ENCODE results near the gene MCC.

MCC gene

GRCh38 chr5:113226116-113226736 is 262.0 kb downstream of the MCC start:
- DNase-seq = no peak

- DNase-seq = no peak
These were observed 263.0 kb downstream of the MCC start for GRCh38 chr5:113225259-113225658.

DNA sequence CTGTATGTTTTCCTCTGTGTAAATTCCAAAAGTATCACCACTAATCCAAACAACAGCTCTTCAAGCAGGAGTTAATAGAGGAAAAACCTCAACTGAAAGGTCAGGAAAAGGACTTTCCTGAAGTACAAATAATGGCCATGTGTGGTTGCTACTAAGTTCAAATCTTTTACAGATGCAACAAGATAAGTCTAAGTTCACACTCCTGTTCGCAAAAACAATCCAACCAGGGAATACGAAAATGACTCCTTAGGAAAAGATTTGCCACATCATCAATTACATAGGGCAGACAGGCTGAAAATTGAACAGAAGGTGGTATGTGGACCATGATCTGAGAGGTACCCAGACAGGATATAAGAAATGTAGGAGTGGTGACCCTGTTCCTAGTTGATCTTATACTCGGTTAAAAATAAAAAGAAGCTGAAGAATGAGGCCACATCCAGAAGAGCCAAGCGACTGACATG is 263.6 kb downstream of the MCC start:
- no peak for DNase-seq

GRCh38 chr5:113223831-113224604 is 264.2 kb downstream of the MCC start:
- DNase-seq = no peak

GRCh38 chr5:113223315-113223714 is 264.9 kb downstream of the MCC start:
- no peak for DNase-seq

- DNase-seq = no peak
These were observed 266.7 kb downstream of the MCC start for GRCh38 chr5:113221294-113222176.

DNA sequence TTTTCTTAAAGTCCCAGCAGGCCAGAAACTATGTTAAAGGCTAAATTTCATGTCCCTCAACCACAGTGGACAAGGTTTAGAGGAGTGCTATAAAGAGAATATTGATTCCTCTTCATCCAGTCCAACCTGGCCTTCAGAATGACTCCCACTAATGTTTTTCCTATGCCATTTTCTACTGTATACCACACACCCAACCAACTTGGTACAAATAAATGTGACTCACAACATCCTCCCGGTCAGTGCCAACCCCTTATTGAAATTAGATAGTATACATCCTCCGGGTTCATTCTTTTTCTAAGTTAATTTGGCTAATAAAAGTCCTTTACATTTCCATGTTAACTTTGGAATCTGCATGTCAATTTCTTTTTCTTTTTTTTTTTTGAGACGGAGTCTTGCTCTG is 268.6 kb downstream of the MCC start:
- DNase-seq = no peak

DNA sequence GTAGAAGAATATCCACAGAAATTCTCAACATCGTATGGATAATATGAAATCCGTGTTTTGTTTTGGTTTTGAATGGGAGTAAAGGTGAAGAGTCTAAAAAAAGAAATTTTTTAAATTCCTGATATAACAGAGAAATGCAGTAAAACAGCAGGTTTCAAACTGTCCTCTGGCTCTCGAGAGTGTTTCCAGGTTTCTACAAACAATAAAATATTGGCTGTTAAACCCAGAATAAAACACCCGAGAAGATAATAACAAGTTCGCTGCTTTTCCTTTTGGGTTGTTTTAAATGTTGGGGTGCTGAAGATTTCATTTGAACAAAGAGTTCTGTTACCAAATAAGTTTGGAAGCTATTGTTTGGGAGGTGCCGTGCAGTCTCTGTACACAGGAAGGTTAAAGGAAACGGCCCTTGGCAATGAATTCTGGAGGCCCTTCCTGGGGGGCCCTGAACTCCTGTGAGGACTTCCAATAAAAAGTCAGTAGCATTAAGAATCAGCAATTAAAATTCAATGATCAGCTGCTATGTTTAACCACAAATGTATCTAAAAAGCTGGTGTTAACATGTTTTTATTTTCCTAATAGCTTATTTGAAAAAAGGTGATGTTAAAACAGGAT is 269.2 kb downstream of the MCC start:
- no peak for DNase-seq

DNA sequence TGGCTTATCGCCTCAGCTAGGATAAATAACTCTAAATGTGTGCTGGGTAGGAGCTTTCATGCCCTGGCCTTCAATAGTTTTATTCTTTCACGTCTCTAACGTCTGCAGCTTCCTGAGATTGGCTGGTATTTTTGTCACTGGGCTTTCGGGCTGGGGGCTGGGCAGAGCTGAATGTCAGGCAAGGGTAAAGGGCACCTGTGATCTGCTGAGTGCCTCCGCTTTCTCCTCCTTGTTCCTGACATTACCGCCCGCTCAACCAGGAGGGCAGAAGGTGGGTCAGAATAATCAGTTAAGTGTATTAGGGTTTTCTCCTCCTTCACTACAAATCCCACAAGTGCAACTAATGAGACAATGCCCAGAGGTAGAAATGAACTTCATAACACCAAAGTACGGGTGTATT is 270.1 kb downstream of the MCC start:
- no peak for DNase-seq

DNA sequence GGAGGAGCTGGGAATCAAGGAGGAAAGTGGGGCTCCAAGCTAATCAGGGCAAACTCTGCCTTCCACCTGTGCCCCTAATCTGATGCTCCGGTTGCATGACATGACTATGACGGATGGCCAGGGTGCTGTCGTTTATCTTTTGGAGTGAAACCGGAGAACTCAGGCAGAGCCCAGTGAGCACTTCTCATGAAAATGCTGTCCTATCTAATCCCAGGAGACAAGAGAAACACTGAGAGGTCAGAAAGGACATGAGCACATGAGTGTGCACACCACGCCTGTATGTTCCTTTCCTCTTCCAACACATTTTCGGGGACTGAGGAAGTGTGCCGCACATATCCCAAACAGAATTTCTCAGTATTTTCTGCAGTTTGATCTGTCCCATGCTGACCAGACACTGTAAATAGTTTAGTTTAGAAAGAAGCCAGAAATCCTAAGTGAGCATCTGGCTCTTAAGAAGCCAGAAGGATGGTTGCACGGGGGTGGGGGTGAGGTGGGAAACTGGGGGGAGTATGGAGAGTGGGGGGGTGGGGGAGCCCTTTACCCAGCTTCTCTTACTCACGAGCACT is 270.6 kb downstream of the MCC start:
- no peak for DNase-seq

DNA sequence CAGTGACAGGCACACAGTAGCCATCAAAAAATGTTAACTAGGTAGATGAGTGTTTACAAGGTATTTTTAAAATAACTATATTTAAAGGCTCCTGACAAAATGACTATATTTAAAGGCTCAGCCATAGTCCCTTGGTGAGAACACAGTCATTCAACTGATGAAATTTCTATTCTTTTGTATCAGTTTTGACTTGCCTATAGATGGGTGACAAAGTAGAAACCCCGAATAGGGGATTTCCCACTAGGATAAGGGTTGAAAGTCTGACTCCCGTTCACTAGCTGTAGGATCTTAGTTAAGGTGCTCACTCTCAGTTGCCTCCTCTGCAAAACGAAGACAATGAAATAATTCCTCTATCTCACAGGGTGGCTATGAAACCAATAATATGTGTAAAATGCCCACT is 271.7 kb downstream of the MCC start:
- no peak for DNase-seq

DNA sequence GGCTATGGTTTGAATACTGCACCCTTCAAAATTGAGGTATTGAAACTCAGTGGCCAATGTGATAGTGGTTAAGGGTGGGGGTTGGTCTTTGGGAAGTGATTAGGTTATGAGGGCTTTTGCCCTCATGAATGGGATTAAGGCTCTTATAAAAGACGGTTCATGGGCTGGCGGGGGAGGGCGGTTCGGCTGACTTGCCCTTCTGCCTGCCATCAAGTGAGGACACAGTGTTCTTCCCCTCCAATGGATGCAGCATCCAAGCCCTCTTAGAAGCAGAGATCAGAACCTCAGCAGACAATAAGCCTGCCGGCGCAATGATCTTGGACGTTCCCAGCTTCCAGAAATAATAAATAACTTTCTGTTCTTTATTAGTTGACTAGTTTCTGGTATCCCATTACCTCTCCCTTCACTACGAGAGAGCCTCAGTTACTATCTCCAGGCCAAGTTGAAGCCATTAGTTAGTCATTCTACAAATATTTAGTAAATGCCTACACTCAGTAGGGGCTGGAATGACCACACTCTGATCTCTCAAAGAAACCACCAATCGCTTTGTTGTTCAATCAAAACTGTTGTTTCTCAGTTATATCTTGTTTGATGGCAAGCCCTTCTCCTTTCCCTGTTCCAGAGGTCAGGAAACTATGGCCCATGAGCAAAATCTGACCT is 272.7 kb downstream of the MCC start:
- no peak for DNase-seq

DNA sequence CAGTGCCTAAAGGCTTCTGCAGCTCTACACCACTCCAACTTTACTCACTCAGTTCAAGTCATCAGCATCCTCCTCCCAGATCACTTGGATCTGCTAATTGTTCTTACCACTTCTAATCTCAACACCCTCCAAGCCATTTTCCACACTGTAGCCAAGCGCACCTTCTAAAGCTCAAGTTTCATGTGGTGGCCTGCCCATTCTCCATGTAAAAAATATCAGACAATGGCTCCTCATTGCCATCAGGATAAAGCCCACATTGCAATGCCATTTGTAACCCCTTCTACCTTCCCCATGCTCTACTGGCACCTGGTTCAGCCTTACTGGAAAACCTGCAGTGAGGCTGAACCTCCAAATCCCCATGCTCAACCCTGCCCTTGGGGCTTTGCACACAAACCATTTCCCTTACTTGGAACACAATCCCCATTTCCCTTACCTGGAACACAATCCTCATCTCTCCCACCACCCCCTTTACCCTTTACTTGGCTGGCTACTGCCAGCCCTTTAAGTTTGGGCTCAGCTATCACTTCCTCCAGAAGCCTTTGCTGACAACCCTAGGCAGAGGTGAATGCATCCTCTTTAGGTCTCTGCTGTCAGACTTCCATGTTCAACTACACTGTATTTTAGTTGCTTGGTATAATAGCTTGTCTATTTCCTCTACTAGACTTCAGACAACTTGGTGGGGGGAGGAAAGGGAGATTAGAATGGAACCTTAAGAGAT is 273.5 kb downstream of the MCC start:
- DNase-seq = no peak

DNA sequence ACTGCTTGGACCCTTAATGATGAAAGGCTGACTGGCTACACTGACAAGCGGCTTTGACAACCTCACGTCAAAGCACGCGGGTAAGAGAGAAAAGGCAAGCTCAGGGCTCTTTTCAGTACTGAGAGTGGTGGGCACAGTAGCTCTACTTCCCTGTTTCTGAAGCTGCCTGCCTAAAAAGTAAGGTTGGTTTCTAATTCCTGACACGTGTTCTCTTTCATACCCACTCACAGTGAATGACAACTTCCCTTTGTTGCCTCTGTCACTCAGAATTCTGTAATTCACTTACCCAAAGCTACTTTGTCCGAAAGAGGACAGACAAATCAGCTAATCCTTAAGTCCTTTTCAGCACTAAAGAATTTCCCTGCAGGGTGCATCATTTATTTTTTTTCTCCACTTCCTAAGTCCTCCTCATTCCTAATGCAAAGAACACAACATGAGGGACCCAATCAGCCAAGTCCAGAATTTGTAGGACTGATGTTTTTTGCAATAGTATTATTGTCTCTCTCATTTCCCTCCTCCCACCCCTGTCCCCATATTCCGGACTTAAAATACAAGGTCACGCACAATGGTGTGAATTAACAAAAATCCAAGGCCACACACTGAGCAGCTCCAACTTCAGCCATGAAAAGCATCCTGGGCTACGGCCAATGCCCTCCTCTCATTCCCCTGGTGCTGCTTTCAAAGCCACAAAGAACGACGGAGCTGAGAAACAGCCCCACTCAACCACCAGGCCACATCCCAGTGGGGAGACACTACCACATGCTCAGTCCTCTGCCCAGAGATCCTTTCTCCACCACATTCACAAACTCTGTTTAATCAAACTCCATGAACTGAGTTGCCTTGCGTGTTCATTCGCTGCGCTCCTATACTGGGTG is 274.5 kb downstream of the MCC start:
- peak in 32 of 56 donors; percentile 7 to 75 (median 30) for DNase-seq

DNA sequence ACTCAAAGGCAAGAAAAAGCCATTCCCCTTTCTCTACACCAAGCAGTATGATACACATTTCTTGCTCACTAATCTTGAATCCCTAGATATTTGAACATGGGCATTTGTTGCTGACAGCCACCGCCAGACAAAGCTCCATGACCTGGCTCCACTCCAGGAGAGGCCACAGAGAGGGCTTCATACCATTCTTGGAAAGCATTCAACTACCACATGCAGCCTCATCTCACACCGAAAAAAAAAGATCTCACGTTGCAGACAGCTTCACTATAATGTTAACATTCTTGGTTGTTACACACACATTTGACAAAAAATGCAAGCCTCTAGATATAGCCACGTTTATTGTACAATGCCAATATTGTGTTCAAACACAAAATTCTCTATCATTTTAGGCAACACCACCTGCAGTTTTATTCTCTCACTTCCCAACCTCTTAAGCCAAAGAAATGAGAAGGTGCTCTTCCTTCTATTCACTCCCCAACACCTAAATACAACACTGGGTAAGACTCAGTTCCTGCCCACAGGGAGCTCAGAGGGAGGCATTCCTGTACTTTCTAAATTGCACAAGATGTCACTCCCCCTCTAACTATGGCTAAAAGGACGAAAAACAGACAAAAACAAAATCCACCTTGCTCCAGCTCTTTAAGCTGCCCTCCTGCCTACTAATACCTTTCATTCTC is 275.9 kb downstream of the MCC start:
- peak in 17 of 56 donors; percentile 6 to 46 (median 20) for DNase-seq

DNA sequence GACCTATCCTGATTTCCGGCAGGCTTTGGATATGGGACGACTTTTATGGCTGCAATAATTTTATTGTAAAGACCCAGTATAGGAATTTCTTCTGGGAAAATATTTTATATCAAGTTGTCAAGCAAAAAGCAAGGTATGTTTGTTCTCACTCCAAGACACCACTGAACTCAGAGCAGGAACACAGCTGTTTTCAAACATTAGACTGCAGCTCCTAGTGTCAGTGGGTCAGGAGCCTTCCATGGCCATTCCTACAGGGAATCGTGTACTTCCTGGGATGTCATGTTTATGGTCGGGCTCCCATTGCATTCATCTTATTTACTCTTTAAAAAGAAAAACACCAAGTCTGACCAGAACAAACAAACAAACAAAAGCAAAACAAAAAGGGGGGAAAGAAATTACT is 278.8 kb downstream of the MCC start:
- no peak for DNase-seq

GRCh38 chr5:113205807-113206206 is 282.4 kb downstream of the MCC start:
- DNase-seq = peak in 11 of 56 donors; percentile 4 to 41 (median 14)

DNA sequence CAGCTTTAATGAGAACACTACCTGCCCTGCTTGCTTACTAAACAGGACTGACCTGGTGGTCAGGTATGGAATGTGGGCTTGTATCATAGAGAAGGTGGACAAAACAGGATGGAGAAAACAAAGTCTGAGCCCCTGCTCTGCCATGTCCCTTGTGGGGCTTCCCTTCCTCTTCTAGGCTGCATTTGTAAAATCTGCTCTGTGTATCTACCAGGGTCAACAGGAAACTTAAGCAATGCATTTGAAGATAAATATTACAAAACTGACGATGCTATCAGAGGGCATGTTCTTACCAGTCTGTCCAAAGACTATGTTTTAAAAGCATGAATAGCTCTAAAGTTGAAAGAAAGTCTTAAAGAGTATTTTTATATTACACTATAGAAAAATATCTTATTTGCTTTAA is 282.9 kb downstream of the MCC start:
- DNase-seq = no peak
